ENCODE data around the gene FRMPD2.
"Not testable (repeated sequence)": the region's sequence is repeated elsewhere in the genome, so short reads cannot be mapped to it uniquely, and the experiment has no call there.

Gene FRMPD2

GRCh38 chr10:48233559-48234005 is 40.9 kb downstream of the FRMPD2 start:
- DNase-seq = peak in 7 of 14 donors; percentile 4 to 51 (median 30)

DNA sequence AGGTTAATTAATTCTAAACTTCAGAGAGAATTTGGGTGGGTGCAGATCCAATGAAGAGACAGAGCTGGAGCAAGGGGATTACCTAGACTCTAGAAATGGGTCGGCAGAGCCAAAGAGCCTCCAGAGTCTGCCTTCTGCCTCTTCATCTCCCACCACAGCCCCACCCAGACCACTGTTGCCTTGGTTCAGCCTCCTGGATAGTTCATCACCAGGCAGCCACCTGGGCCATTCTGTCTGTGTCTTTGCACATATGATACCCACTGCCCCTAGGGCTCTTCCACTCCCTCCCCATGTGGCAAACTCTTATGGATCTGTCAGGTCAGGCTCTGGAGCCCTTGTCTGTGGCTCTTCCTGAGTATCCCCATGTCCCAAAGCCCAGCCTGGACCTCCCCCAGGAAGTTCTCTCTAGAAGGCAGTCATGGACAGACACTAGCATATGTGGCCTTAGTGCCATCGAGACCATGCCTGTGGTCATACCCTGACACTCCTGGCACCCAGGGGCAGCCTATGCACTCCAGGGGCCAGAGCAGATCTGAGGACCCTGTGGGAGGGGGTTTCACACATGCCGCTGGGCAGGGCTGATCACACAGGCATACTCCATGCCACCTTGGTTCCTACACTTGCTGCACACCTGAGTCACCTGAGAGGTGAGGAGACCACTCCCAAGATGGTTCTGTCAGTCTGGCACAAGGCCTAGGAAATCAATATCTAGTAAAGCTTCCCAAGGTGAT is 41.6 kb downstream of the FRMPD2 start:
- no peak for DNase-seq

- no peak for DNase-seq
Measured at GRCh38 chr10:48231699-48232315, 42.7 kb downstream of the FRMPD2 start.

GRCh38 chr10:48231178-48231577 is 43.3 kb downstream of the FRMPD2 start:
- no peak for DNase-seq

DNA sequence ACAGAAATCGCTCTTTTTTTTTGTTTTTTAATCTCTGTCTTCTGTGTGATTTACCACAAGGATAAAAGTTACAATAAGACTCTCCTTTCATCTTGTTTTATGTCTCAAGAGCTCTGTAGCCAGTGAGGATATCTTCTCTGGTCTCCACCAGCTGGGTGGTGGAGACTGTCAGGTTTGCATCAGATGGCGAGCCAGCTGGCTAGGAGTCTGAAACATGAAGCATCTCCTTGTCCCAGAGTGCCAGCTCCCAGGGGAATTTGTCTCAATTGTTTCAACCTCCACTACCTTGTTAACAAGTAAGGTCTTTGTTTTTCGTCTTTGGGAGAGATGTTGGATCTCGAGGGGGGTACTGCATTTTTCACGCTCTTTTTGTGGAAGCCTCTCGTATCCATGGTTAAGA is 47.3 kb downstream of the FRMPD2 start:
- no peak for DNase-seq

- DNase-seq = no peak
Measured at GRCh38 chr10:48224979-48225560, 49.4 kb downstream of the FRMPD2 start.

- DNase-seq = no peak
Measured at GRCh38 chr10:48224296-48224695, 50.2 kb downstream of the FRMPD2 start.

GRCh38 chr10:48221814-48222213 is 52.7 kb downstream of the FRMPD2 start:
- no peak for DNase-seq

GRCh38 chr10:48221031-48221430 is 53.5 kb downstream of the FRMPD2 start:
- not testable (repeated sequence) for DNase-seq

GRCh38 chr10:48219194-48219593 is 55.3 kb downstream of the FRMPD2 start:
- DNase-seq = no peak

- DNase-seq = no peak
Measured at GRCh38 chr10:48216744-48217143, 57.8 kb downstream of the FRMPD2 start.

GRCh38 chr10:48216204-48216505 is 58.3 kb downstream of the FRMPD2 start:
- DNase-seq = no peak

DNA sequence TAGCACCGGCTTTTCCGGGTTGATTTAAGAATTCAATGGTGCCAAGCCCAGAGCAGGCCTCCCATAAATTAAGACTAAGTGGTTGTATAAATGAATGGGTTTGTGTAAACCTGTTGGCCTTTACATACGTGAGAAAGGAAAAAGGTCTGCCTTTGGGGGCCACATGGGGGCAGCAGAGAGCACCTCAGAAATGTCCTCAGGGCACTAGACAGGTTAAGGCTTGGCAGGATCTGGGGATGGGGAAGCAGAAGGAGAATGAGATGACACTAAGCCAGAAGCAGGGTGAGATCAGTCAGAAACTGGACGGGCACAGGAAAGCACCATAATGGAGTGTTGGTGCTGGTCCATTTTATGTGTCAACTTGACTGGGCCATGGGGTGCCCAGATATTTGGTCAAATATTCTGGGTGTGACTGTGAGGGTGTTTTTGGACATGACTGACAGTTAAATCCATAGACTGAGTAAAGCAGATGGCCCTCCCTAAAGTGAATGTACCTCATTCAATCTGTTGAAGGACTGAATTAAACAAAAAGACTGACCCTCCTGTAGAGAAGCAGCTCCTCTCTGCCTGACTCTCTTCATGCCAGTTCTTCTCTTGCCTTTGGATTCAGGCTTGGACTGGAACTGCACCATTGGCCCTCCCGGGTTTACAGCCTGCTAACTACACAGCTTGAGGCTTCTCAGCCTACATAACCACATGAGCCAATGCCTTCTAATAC is 58.9 kb downstream of the FRMPD2 start:
- DNase-seq = no peak

GRCh38 chr10:48214716-48215485 is 59.6 kb downstream of the FRMPD2 start:
- no peak for DNase-seq

DNA sequence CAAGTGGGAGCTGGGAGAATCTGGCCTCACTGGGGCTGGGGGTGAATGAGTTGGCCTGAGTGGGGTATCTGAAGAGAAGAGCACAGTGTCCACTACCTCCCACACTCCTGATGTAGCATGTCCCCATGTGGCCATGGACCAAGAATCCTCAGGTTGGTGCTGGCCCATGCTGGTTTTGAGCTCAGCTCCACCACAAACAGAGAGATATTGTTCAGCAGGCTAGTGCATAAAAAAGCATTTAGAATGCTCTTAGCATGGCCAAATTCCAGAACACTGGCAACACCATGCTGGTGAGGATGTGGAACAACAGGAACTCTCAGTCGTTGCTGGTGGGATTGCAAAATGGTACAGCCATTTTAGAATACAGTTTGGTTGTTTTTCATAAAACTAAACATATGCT is 61.4 kb downstream of the FRMPD2 start:
- DNase-seq = no peak

DNA sequence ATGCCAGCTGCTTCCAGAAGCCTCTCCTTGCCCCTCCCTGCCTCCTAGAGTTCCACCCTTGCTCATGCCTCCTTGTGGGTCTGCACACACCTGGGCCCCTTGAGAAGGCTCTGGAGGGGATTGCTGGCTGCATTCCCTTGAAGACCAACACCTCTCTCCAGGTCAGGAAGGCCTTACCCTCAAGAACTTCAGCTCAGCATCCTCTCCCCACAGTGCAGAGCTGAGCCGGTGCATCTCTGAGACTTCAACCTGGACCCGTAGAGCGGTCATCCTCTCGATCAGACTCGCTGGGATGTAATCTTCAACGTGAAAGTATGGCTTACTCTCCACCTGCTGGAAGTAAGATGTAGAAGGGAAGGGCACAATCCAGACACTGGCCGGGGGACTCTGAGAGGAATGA is 62.7 kb downstream of the FRMPD2 start:
- DNase-seq = no peak

- DNase-seq = no peak
Measured at GRCh38 chr10:48210966-48211365, 63.5 kb downstream of the FRMPD2 start.

GRCh38 chr10:48210391-48210790 is 64.1 kb downstream of the FRMPD2 start:
- no peak for DNase-seq

GRCh38 chr10:48209241-48209640 is 65.3 kb downstream of the FRMPD2 start:
- no peak for DNase-seq

DNA sequence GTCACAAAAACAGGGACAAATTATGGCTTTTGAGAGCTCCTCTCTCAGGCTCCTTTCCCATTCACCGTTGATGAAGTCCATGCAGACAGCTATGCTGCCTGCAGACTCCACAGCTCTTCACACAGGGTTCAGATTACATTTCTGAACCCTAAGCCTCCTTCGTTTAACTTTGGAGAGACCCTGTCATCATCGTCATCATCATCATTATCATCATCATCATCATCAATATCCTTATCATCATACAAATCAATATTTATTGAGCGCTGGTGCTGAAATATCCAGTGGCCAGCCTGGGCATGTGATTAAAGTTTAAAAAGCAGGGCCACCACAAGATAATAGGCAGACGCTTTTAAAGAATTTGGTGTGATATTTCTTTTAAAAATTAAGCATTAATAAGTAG is 66.6 kb downstream of the FRMPD2 start:
- DNase-seq = no peak

DNA sequence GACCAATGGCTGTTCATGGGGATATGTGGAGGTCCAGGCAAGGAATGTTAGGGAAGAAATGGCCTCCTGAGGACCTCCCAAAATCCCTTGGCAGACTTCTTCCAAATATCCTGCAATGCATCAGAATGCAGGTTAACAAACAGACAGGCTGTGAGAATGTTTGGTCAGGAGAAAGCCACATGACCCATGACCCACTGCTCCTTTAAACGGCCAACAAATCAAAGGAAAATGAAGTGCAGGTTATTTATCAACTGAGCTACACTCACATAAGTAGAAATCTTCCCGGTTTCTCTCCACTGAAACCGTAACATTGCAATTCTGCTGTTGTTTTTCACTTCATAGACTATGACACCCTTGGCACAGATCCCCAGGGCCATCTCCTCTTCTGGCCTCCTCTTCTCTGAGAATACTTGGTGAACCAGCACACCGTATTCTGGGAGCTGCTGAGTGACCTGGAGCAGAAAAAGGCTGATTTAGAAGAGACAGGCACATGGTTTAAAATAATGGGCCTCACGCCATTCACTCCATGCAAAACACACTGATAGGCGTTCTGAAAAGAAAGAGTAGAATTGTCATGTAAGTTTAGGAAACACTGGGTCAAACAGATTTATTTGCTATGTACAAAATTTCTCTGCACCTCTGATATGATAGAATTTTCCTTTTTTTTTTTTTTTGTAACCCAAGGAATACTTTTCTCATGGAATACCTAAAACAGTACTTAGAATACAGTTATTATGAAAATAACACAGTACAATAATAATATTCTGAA is 67.8 kb downstream of the FRMPD2 start:
- no peak for DNase-seq

- DNase-seq = no peak
Measured at GRCh38 chr10:48205918-48206317, 68.6 kb downstream of the FRMPD2 start.
